ENCODE measurements around the gene COL27A1. TPM values are rescaled to one million over a fixed set of nuclear protein-coding genes. Genes with fewer than 3 reads are reported as not detected.

Gene COL27A1
- total RNA-seq, 1 donor from 2014 or later, result 42.4 TPM

GRCh38 chr9:114300153-114300845 lies 145.0 kb downstream of the COL27A1 start:
- intact Hi-C loops (cut with DNase I), result no loop called here
- no peak for ATAC-seq
- peak; percentile 40 for DNase-seq (ENCODE audit: low spot score)

- peak; percentile 44 for DNase-seq (ENCODE audit: low spot score)
These were observed 145.8 kb downstream of the COL27A1 start for GRCh38 chr9:114300846-114301797.

GRCh38 chr9:114301798-114302565 lies 146.6 kb downstream of the COL27A1 start:
- intact Hi-C loops (cut with DNase I), result no loop called here
- DNase-seq (ENCODE audit: low spot score), result peak; percentile 40
- no peak for ATAC-seq

More at GRCh38 chr9:114300846-114301797, 145.8 kb downstream of the COL27A1 start:
- intact Hi-C loops (cut with DNase I), result no loop called here
- no peak for ATAC-seq

- ATAC-seq (no peak), DNase-seq (ENCODE audit: low spot score) (no peak)
- intact Hi-C loops (cut with DNase I), result no loop called here
These were observed 147.4 kb downstream of the COL27A1 start for GRCh38 chr9:114302727-114303126.

- ATAC-seq (no peak), DNase-seq (ENCODE audit: low spot score) (peak; percentile 19)
These were observed 148.2 kb downstream of the COL27A1 start for GRCh38 chr9:114303571-114303970.

GRCh38 chr9:114303977-114304376 lies 148.6 kb downstream of the COL27A1 start:
- peak; percentile 25 for DNase-seq (ENCODE audit: low spot score)
- intact Hi-C loops (cut with DNase I), result no loop called here
- no peak for ATAC-seq

More at GRCh38 chr9:114303571-114303970, 148.2 kb downstream of the COL27A1 start:
- intact Hi-C loops (cut with DNase I), result no loop called here

- intact Hi-C loops (cut with DNase I), result no loop called here
- DNase-seq (ENCODE audit: low spot score), result peak; percentile 36
- ATAC-seq, result no peak
These were observed 149.3 kb downstream of the COL27A1 start for GRCh38 chr9:114304416-114305188.

- no peak for ATAC-seq
- peak; percentile 18 for DNase-seq (ENCODE audit: low spot score)
- intact Hi-C loops (cut with DNase I), result no loop called here
These were observed 152.5 kb downstream of the COL27A1 start for GRCh38 chr9:114307899-114308267.

GRCh38 chr9:114308361-114308950 lies 153.1 kb downstream of the COL27A1 start:
- peak; percentile 40 for DNase-seq (ENCODE audit: low spot score)

GRCh38 chr9:114309096-114309495 lies 153.8 kb downstream of the COL27A1 start:
- DNase-seq (ENCODE audit: low spot score), result peak; percentile 38
- intact Hi-C loops (cut with DNase I), result no loop called here
- ATAC-seq, result no peak

More at GRCh38 chr9:114308361-114308950, 153.1 kb downstream of the COL27A1 start:
- ATAC-seq, result no peak
- intact Hi-C loops (cut with DNase I), result no loop called here

GRCh38 chr9:114310471-114311450 lies 155.4 kb downstream of the COL27A1 start:
- DNase-seq (ENCODE audit: low spot score), result peak; percentile 36
- intact Hi-C loops (cut with DNase I), result no loop called here
- ATAC-seq, result no peak

- DNase-seq (ENCODE audit: low spot score), result peak; percentile 53
- no peak for ATAC-seq
- intact Hi-C loops (cut with DNase I), result no loop called here
These were observed 156.5 kb downstream of the COL27A1 start for GRCh38 chr9:114311571-114312512.

GRCh38 chr9:114312513-114312875 lies 157.2 kb downstream of the COL27A1 start:
- intact Hi-C loops (cut with DNase I), result no loop called here
- ATAC-seq, result no peak
- DNase-seq (ENCODE audit: low spot score), result peak; percentile 23

GRCh38 chr9:114313186-114313585 lies 157.8 kb downstream of the COL27A1 start:
- intact Hi-C loops (cut with DNase I), result no loop called here
- peak; percentile 19 for DNase-seq (ENCODE audit: low spot score)
- no peak for ATAC-seq

- intact Hi-C loops (cut with DNase I), result no loop called here
- DNase-seq (ENCODE audit: low spot score), result peak; percentile 5
- no peak for ATAC-seq
These were observed 159.0 kb downstream of the COL27A1 start for GRCh38 chr9:114314256-114314867.

All from sciatic nerve (tissue), 2 donors.